Cardiac fibroblast (primary cell): ENCODE measurements around the gene PRIMA1.

Experiments used
- DNase-seq, 2 donors: peaks; one replicate each; pipeline versions ENCODE4 v3.0.0 to v3.0.0-alpha.2; 2010; ENCODE audit warnings: low read depth in 2 of 2
- H3K4me3 ChIP-seq, 2 donors: replicated peaks in 1 of 2; 1 replicate in 1 of 2; 2 replicates in 1 of 2; pipeline ENCODE4 v1.5.1; 2011; ENCODE audit warnings: low read depth in 2 of 2, low read length in 2 of 2, mild to moderate bottlenecking in 2 of 2, moderate library complexity in 1 of 2
- TF ChIP-seq, protein P1 (sequence below): IDR thresholded peaks from one replicate; pipeline ENCODE4 v1.5.1; 2011; ENCODE audit warnings: low read depth, mild to moderate bottlenecking, low read length, inconsistent platforms

PRIMA1 gene

GRCh38 chr14:93707475-93707874 lies 80.8 kb downstream of the PRIMA1 start:
- no peak overlapping the region for H3K4me3 ChIP-seq
- TF ChIP-seq, protein P1, sequence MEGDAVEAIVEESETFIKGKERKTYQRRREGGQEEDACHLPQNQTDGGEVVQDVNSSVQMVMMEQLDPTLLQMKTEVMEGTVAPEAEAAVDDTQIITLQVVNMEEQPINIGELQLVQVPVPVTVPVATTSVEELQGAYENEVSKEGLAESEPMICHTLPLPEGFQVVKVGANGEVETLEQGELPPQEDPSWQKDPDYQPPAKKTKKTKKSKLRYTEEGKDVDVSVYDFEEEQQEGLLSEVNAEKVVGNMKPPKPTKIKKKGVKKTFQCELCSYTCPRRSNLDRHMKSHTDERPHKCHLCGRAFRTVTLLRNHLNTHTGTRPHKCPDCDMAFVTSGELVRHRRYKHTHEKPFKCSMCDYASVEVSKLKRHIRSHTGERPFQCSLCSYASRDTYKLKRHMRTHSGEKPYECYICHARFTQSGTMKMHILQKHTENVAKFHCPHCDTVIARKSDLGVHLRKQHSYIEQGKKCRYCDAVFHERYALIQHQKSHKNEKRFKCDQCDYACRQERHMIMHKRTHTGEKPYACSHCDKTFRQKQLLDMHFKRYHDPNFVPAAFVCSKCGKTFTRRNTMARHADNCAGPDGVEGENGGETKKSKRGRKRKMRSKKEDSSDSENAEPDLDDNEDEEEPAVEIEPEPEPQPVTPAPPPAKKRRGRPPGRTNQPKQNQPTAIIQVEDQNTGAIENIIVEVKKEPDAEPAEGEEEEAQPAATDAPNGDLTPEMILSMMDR = no peak
- DNase-seq = no peak

DNA sequence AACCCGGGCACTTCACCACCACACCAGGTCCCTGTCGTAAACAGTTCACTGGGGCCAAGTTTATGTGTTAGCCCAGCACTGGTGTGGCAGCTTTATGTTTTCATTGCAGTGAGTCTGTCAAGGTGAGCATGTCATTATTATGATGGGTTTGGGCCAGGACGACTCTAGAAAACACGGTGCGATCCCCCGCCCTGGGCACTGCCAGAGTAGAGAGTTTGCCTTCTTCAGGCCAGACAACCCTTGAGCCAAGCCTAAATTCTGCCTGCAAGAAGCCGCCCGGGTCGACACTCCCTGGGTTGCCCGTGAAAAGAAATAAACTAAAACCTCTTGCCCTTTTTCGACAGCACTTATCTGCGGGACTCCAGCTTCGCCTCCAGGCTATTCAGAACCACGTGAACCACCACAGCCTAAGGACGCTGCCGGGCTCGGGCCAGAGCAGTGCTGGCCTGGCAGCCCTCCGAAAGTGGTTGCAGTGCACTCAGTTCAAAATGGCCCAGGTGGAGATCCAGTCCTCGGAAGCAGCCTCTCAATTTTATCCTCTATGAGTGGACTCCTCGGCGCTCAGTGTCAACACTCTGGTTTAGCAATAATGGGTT lies 81.8 kb downstream of the PRIMA1 start:
- TF ChIP-seq, protein P1 = no peak
- no peak for DNase-seq
- H3K4me3 ChIP-seq = no peak overlapping the region

DNA sequence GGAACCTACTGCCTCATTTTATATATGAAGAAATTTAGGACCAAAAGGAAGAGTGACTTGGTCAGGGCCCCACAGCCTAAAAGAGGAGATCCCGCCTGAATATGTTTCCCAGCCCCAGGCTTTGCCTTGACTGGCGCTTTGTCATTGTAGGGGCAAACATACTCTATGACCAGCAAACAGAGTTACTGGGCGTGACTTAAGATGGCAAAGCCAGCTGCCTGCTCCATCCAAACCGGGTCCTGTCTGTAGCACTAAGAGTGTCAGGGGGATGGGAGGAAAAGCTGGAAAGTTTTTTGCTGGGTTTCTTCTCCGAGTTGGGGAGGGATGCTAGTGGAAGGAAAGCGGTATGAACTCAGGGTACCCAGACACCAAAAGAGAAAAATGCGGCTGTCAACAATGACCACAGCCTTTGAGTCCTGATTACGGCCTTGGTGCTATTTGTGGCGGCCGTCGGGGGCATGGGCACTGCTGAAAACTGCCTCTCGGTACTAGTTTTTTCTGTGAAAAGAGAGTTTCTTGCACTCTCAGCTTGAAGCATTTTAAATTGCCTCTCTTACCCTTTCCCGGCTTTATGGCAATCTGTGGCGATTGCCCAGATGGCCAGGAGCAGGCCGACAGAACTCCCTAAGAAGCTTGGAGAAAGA lies 82.7 kb downstream of the PRIMA1 start:
- no peak overlapping the region for H3K4me3 ChIP-seq
- TF ChIP-seq, protein P1 = no peak
- no peak for DNase-seq

DNA sequence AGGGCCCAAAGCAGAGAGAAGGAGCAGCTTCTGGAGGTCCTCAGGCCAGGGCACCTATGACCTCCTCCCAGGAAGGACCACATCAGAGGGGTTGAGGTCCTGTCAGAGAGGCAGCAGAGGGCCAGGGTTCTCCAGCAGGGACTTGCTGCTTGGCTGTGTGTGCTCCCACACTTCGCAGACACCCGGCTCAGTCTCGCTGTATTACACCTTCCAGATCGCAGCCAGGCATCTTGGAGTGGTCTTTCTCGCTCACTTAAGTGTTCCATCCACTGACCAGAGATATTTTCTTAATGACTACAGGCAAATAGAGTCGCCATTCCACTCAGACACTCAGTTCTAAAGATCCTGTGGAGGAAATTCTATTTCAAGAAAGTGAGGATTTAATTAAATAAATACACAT lies 84.3 kb downstream of the PRIMA1 start:
- TF ChIP-seq, protein P1 = no peak
- no peak for DNase-seq
- H3K4me3 ChIP-seq = no peak overlapping the region

GRCh38 chr14:93702946-93703345 lies 85.3 kb downstream of the PRIMA1 start:
- DNase-seq = no peak
- TF ChIP-seq, protein P1 = no peak
- H3K4me3 ChIP-seq = no peak overlapping the region

GRCh38 chr14:93701562-93701961 lies 86.7 kb downstream of the PRIMA1 start:
- no peak for DNase-seq
- TF ChIP-seq, protein P1 = no peak
- no peak overlapping the region for H3K4me3 ChIP-seq
